Progenitor cell of endocrine pancreas (in vitro differentiated cells): ENCODE data around the gene SYT13. TPM values are rescaled to one million over a fixed set of nuclear protein-coding genes. Genes with fewer than 3 reads are reported as not detected.

Experiments used
- DNase-seq: peaks from one replicate; pipeline ENCODE4 v3.0.0; 2021; ENCODE audit warnings: low spot score; ENCODE audit not compliant: unreplicated experiment
- H3K27ac Mint-ChIP-seq: 2 replicates; pipeline ENCODE4 v1.8.0; 2021; ENCODE audit warnings: mild to moderate bottlenecking, moderate library complexity, mixed read lengths
- H3K27me3 Mint-ChIP-seq: 2 replicates; pipeline ENCODE4 v1.8.0; 2021; ENCODE audit warnings: mixed read lengths
- H3K36me3 Mint-ChIP-seq: 2 replicates; pipeline ENCODE4 v1.8.0; 2022; ENCODE audit warnings: mixed read lengths; ENCODE audit not compliant: insufficient read depth
- H3K4me1 Mint-ChIP-seq: 2 replicates; pipeline ENCODE4 v1.8.0; 2021; ENCODE audit warnings: low read depth, mixed read lengths
- H3K4me3 Mint-ChIP-seq: 2 replicates; pipeline ENCODE4 v1.8.0; 2021; ENCODE audit warnings: low read depth, mild to moderate bottlenecking, moderate library complexity, mixed read lengths
- H3K9me3 Mint-ChIP-seq: 2 replicates; pipeline ENCODE4 v1.8.0; 2021; ENCODE audit warnings: low read depth, mixed read lengths
- CTCF ChIP-seq: fragments of 200-600 bp; sonication (generic); IDR thresholded peaks from one replicate; pipeline ENCODE4 v1.5.0; 2021; ENCODE audit warnings: antibody characterized with exemption, mild to moderate bottlenecking; ENCODE audit not compliant: unreplicated experiment
- total RNA-seq: library from RNA; stranded (reverse); gene quantifications from 2 replicates; pipeline ENCODE4 v1.2.1, GENCODE V29; 2021

The SYT13 gene
- total RNA-seq, 1 donor from 2014 or later = 24.5 TPM

DNA sequence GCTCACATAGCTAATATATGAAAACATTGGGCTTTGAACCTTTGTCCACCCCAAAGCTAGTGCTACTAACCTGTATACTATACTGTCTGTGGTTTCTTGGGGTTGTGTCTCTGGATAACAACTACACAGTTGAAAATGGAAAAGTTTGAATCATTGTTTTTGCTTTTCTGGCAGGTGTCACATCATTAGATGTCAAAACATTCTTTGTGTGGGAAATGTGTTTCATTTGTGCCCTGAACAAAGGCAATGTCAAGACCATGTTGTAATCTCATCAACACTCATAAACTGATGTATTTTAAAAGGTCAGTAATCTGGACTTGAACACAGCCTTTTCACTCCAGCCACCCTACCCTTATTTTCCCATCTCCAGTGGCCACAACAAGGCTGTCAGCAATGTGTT, 16.5 kb downstream of the SYT13 start:
- peaks cover 26% of the 10 kb centered on the region for H3K4me1 Mint-ChIP-seq
- peaks cover 6% of the 10 kb centered on the region for H3K36me3 Mint-ChIP-seq
- H3K27me3 Mint-ChIP-seq = peaks cover 11% of the 10 kb centered on the region
- DNase-seq = no peak
- peaks cover 6% of the 10 kb centered on the region for H3K9me3 Mint-ChIP-seq
- TF ChIP-seq CTCF = no peak
- no peak overlapping the region for H3K4me3 Mint-ChIP-seq
- H3K27ac Mint-ChIP-seq = no peak overlapping the region

- Mint-ChIP-seq H3K4me3 (no peak overlapping the region), H3K27ac (no peak overlapping the region), H3K27me3 (peaks cover 4% of the 10 kb centered on the region), H3K4me1 (peaks cover 30% of the 10 kb centered on the region), H3K9me3 (peaks cover 6% of the 10 kb centered on the region), H3K36me3 (peaks cover 7% of the 10 kb centered on the region)
- TF ChIP-seq CTCF = no peak
- DNase-seq = no peak
These were observed 18.4 kb downstream of the SYT13 start for GRCh38 chr11:45267652-45268299.

GRCh38 chr11:45267052-45267451, 19.1 kb downstream of the SYT13 start:
- no peak for DNase-seq
- H3K4me3 Mint-ChIP-seq = no peak overlapping the region
- no peak overlapping the region for H3K27ac Mint-ChIP-seq
- peaks cover 6% of the 10 kb centered on the region for H3K9me3 Mint-ChIP-seq
- peaks cover 7% of the 10 kb centered on the region for H3K36me3 Mint-ChIP-seq
- H3K27me3 Mint-ChIP-seq = peaks cover 3% of the 10 kb centered on the region
- H3K4me1 Mint-ChIP-seq = peaks cover 30% of the 10 kb centered on the region
- peak; percentile 52 for TF ChIP-seq CTCF

GRCh38 chr11:45266676-45267020, 19.5 kb downstream of the SYT13 start:
- TF ChIP-seq CTCF = no peak
- H3K4me3 Mint-ChIP-seq = no peak overlapping the region
- H3K36me3 Mint-ChIP-seq = peaks cover 7% of the 10 kb centered on the region
- H3K9me3 Mint-ChIP-seq = peaks cover 6% of the 10 kb centered on the region
- peaks cover 30% of the 10 kb centered on the region for H3K4me1 Mint-ChIP-seq
- no peak overlapping the region for H3K27ac Mint-ChIP-seq
- no peak for DNase-seq
- H3K27me3 Mint-ChIP-seq = peaks cover 3% of the 10 kb centered on the region

GRCh38 chr11:45265969-45266675, 20.0 kb downstream of the SYT13 start:
- Mint-ChIP-seq H3K9me3 (peaks cover 3% of the 10 kb centered on the region), H3K27ac (no peak overlapping the region), H3K4me1 (peaks cover 26% of the 10 kb centered on the region), H3K27me3 (peaks cover 3% of the 10 kb centered on the region), H3K36me3 (peaks cover 3% of the 10 kb centered on the region), H3K4me3 (no peak overlapping the region)
- DNase-seq = no peak
- no peak for TF ChIP-seq CTCF
